Gastroesophageal sphincter (tissue), 4 donors: Measurements from ENCODE around the gene COL25A1. TPM values are rescaled to one million over a fixed set of nuclear protein-coding genes. Genes with fewer than 3 reads are reported as not detected.
"Not testable (repeated sequence)": the region's sequence is repeated elsewhere in the genome, so short reads cannot be mapped to it uniquely, and the experiment has no call there.

Experiments used
- ATAC-seq: fragments of 150-250 bp; one replicate; pipeline ENCODE4 v1.9.1; 2016; ENCODE audit warnings: mild to moderate bottlenecking, moderate library complexity
- H3K27ac ChIP-seq, 4 donors: fragments of 200-600 bp; sonication (generic) in 3 of 4; 1 replicate in 3 of 4; 2 replicates in 1 of 4; pipeline ENCODE4 v1.5.1; 2016 to 2019
- H3K27me3 ChIP-seq: fragments of 200-600 bp; sonication (generic); one replicate; pipeline ENCODE4 v1.5.1; 2019
- H3K36me3 ChIP-seq, 2 donors: fragments of 200-600 bp; sonication (generic); one replicate each; pipeline ENCODE4 v1.5.1; 2019; ENCODE audit warnings: control low read depth in 1 of 2
- H3K4me1 ChIP-seq, 3 donors: fragments of 200-600 bp; sonication (generic); 1 replicate in 2 of 3; 2 replicates in 1 of 3; pipeline ENCODE4 v1.5.1; 2016 to 2019; ENCODE audit warnings: control low read depth in 2 of 3
- H3K4me3 ChIP-seq, 2 donors: fragments of 200-600 bp; sonication (generic); one replicate each; pipeline ENCODE4 v1.5.1; 2019; ENCODE audit warnings: mild to moderate bottlenecking in 1 of 2, moderate library complexity in 1 of 2
- H3K9me3 ChIP-seq, 3 donors: fragments of 200-600 bp; sonication (generic); one replicate each; pipeline ENCODE4 v1.5.1; 2017 to 2019; ENCODE audit warnings: control low read depth in 2 of 3
- EP300 ChIP-seq: sonication (generic); formaldehyde crosslinking; IDR thresholded peaks from one replicate; pipeline ENCODE4 v1.6.1; 2017; ENCODE audit warnings: antibody characterized with exemption, mild to moderate bottlenecking
- POLR2A ChIP-seq, 2 donors: fragments of 450-650 bp; IDR thresholded peaks; one replicate each; pipeline ENCODE4 v1.6.1; 2017; ENCODE audit warnings: antibody characterized with exemption in 2 of 2, mild to moderate bottlenecking in 2 of 2, moderate library complexity in 1 of 2
- POLR2AphosphoS5 ChIP-seq: sonication (generic); formaldehyde crosslinking; IDR thresholded peaks from one replicate; pipeline ENCODE4 v1.6.1; 2017; ENCODE audit warnings: antibody characterized with exemption
- WGBS, 2 donors: methylation state at CpG; one replicate each; pipeline ENCODE4 v1.1.5; 2018; ENCODE audit warnings: low coverage in 1 of 2; 5-methylcytosine and 5-hydroxymethylcytosine counted together
- total RNA-seq, 4 donors: library from RNA; depleted of rRNA; stranded (reverse); fragments of >200 nt; gene quantifications; one replicate each; pipeline ENCODE4 v1.1.0, GENCODE V29; 2016
- TF ChIP-seq, protein P1 (sequence below), 4 experiments: fragments of 200-600 bp in 2 of 4; fragments of 450-650 bp in 2 of 4; sonication (generic) in 1 of 4; IDR thresholded peaks; one replicate each; pipeline ENCODE4 v1.5.1; 2017 to 2019; ENCODE audit warnings: antibody characterized with exemption in 4 of 4, mild to moderate bottlenecking in 2 of 4, moderate library complexity in 2 of 4

Gene COL25A1
- total RNA-seq, 4 donors from 2014 or later: 0.40 to 1.8 (median 1.0) TPM

DNA sequence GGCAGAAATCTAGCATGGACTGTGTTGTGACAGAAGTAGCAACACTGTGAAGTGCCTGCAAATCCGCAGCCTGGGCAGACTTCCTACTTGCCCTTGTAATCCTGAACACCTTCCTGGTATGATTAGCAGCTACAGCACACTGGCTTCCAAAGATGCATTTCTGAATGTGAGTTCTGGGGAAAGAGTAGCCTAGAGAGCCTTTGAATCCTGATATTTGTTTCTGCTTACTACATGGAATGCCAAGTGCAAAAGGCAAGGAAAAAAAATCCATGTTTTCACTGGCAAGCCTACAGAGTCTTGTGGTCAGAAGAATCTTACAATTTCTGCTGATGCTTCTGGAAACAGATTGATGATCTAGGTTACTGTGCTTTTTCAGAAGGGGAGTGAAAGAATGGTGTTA lies 223.7 kb downstream of the COL25A1 start:
- Histone ChIP-seq H3K27me3 (no peaks in the 10 kb centered on the region), H3K4me1 (peaks cover 0 to 10% (median 0%) of the 10 kb centered on the region in 3 donors), H3K27ac (no peak overlapping the region), H3K4me3 (no peak overlapping the region), H3K9me3 (no peaks in the 10 kb centered on the region), H3K36me3 (no peaks in the 10 kb centered on the region)
- TF ChIP-seq EP300 (no peak), POLR2A (IDR thresholded peaks at IDR 0.05) (no peak), POLR2AphosphoS5 (no peak)
- TF ChIP-seq, protein P1, sequence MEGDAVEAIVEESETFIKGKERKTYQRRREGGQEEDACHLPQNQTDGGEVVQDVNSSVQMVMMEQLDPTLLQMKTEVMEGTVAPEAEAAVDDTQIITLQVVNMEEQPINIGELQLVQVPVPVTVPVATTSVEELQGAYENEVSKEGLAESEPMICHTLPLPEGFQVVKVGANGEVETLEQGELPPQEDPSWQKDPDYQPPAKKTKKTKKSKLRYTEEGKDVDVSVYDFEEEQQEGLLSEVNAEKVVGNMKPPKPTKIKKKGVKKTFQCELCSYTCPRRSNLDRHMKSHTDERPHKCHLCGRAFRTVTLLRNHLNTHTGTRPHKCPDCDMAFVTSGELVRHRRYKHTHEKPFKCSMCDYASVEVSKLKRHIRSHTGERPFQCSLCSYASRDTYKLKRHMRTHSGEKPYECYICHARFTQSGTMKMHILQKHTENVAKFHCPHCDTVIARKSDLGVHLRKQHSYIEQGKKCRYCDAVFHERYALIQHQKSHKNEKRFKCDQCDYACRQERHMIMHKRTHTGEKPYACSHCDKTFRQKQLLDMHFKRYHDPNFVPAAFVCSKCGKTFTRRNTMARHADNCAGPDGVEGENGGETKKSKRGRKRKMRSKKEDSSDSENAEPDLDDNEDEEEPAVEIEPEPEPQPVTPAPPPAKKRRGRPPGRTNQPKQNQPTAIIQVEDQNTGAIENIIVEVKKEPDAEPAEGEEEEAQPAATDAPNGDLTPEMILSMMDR (IDR thresholded peaks at IDR 0.05): no peak
- no peak for ATAC-seq
- WGBS, 2 donors: 47 to 55% methylated on average over 1 of the region's 1 CpG

DNA sequence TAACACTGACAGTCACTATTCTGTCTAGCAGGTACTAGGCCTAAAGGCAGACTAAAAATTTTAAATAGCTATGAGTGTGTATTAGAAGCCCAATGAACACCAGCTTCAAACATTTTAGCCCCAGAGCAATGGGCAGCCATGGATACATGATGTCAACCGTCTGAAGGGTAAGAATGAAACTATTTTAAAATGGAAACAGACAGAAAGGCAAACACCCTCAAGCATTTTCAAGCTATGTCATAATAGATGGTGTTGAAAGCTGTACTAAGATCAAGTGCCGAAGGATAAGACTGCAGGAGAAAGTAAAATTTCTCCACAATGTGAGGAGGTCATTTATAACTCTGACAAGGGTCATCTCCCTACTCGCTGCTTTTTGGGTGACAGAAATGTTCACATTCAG lies 225.0 kb downstream of the COL25A1 start:
- H3K27ac ChIP-seq: no peak overlapping the region
- 68 to 89% methylated on average over 3 of the region's 3 CpGs for WGBS, 2 donors
- no peak overlapping the region for H3K4me3 ChIP-seq
- H3K36me3 ChIP-seq: no peaks in the 10 kb centered on the region
- H3K4me1 ChIP-seq: peaks cover 0 to 10% (median 0%) of the 10 kb centered on the region in 3 donors
- no peaks in the 10 kb centered on the region for H3K9me3 ChIP-seq
- no peak for TF ChIP-seq POLR2A (IDR thresholded peaks at IDR 0.05)
- TF ChIP-seq POLR2AphosphoS5: no peak
- TF ChIP-seq EP300: no peak
- TF ChIP-seq, protein P1 (IDR thresholded peaks at IDR 0.05): no peak
- ATAC-seq: no peak
- H3K27me3 ChIP-seq: no peaks in the 10 kb centered on the region

DNA sequence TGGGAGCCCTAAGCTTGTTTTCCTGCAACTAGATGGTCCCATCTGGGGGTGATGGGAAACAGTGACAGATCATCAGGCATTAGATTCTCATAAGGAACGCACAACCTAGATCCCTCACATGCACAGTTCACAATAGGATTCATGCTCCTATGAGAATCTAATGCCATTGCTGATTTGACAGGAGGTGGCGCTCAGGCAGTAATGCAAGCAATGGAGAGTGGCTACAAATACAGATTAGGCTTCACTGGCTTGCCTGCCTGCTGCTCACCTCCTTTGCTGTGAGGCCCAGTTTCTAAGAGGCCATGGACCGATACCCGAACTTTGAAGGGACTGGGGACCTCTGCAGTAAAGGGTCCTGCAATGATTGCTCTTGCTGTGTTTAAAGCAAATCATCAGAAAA lies 225.7 kb downstream of the COL25A1 start:
- not testable (repeated sequence) for H3K4me3 ChIP-seq, H3K36me3 ChIP-seq, ATAC-seq, H3K9me3 ChIP-seq, H3K27ac ChIP-seq, H3K4me1 ChIP-seq, H3K27me3 ChIP-seq
- 96 to 100% methylated on average over 1 to 4 of the region's 4 CpGs for WGBS, 2 donors

DNA sequence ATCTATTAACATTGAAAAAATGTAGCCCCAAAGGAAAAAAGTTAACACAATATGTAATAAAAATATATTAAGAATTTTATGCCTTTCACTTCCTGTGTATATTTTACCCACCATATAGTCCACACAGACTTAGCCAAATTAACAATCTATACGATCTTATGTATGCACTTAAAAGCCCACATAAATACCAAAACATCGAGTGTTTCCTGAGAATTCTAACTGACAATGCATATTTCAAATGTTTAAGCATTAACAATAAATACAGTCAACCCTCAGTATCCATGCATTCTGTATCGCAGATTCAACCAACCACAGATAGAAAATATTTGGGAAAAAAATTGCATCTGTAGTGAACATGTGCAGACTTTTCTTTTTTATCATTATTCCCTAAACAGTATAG lies 226.8 kb downstream of the COL25A1 start:
- no peak overlapping the region for H3K27ac ChIP-seq
- H3K4me1 ChIP-seq: peaks cover 0 to 10% (median 0%) of the 10 kb centered on the region in 3 donors
- no peak overlapping the region for H3K4me3 ChIP-seq
- H3K27me3 ChIP-seq: no peaks in the 10 kb centered on the region
- no peaks in the 10 kb centered on the region for H3K36me3 ChIP-seq
- 88 to 89% methylated on average over 3 of the region's 3 CpGs for WGBS, 2 donors
- no peak for TF ChIP-seq POLR2AphosphoS5
- no peak for TF ChIP-seq EP300
- no peak for TF ChIP-seq POLR2A (IDR thresholded peaks at IDR 0.05)
- TF ChIP-seq, protein P1 (IDR thresholded peaks at IDR 0.05): no peak
- H3K9me3 ChIP-seq: no peaks in the 10 kb centered on the region
- ATAC-seq: no peak

DNA sequence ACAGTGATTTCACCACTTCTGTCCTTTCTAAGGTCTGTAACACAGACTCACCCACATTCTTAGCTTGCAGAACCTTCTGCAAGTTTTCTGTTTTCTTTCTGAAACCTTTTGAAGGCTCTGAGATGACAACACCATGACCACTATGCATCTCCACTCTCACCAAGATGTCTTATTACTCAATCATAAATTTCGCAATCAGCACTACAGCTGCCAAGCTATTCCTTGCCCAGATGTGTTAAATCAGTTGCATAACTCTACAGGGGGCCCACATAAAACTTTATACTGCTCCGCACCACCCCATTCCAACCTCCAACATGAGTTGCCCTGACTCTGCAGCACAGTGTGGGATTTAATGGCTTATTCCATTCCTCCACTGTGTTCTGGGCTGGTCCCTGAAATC lies 229.9 kb downstream of the COL25A1 start:
- whole genome bisulfite sequencing, 2 donors: 80 to 92% methylated on average over 1 to 2 of the region's 2 CpGs
- no peak for TF ChIP-seq EP300
- no peak for TF ChIP-seq POLR2AphosphoS5
- TF ChIP-seq, protein P1 (IDR thresholded peaks at IDR 0.05): no peak
- TF ChIP-seq POLR2A (IDR thresholded peaks at IDR 0.05): no peak

DNA sequence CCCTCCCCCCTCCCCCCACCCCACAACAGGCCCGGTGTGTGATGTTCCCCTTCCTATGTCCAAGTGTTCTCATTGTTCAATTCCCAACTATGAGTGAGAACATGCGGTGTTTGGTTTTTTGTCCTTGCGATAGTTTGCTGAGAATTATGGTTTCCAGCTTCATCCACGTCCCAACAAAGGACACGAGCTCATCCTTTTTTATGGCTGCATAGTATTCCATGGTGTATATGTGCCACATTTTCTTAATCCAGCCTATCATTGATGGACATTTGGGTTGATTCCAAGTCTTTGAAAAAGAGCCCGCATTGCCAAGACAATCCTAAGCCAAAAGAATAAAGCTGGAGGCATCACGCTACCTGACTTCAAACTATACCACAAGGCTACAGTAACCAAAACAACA lies 231.8 kb downstream of the COL25A1 start:
- ATAC-seq, H3K36me3 ChIP-seq, H3K4me1 ChIP-seq, H3K9me3 ChIP-seq, H3K4me3 ChIP-seq, H3K27me3 ChIP-seq, H3K27ac ChIP-seq: not testable (repeated sequence)
- WGBS, 2 donors: 70% methylated on average over 4 of the region's 7 CpGs; no CpG with 5 or more reads in 1 of the 2 donors

More for the DNA sequence above, 229.9 kb downstream of the COL25A1 start:
- ATAC-seq: peak; percentile 84
- no peaks in the 10 kb centered on the region for H3K36me3 ChIP-seq
- H3K27me3 ChIP-seq: no peaks in the 10 kb centered on the region
- H3K4me3 ChIP-seq: no peak overlapping the region
- H3K27ac ChIP-seq: no peak overlapping the region
- no peaks in the 10 kb centered on the region for H3K4me1 ChIP-seq
- no peaks in the 10 kb centered on the region for H3K9me3 ChIP-seq
